H1 (cell line): Measurements from ENCODE around the gene LOXL1. TPM values are rescaled to one million over a fixed set of nuclear protein-coding genes. Genes with fewer than 3 reads are reported as not detected.

ENCODE experiments used
- CTCF ChIA-PET: fragments of 300-600 bp; sonication (Branson Sonifier 250); formaldehyde crosslinking; loops from one replicate; lab custom pipeline; 2021; ENCODE audit not compliant: partially characterized antibody; lab: Charles Lee
- POLR2A ChIA-PET: fragments of 300-600 bp; sonication (Branson Sonifier 250); formaldehyde crosslinking; loops from one replicate; lab custom pipeline; 2021; ENCODE audit warnings: inconsistent platforms; ENCODE audit not compliant: partially characterized antibody; lab: Charles Lee
- DNase-seq, 2 experiments: peaks; one replicate each; pipeline versions ENCODE4 v3.0.0 to v3.0.0-alpha.2; 2010 to 2022; ENCODE audit warnings: low spot score in 2 of 2, low read depth in 1 of 2, mixed read lengths in 1 of 2
- FAIRE-seq: peaks from 2 replicates; lab custom pipeline; 2011; peaks lifted over from hg19 to GRCh38; lab: Jason Lieb, UNC
- H2AFZ ChIP-seq: 2 replicates; pipeline ENCODE4 v1.8.1; 2012; ENCODE audit warnings: low read length, inconsistent platforms
- H2AK5ac ChIP-seq: 2 replicates; pipeline ENCODE4 v1.6.1; 2013; ENCODE audit warnings: low read depth, low read length
- H2BK120ac ChIP-seq: replicated peaks from 2 replicates; pipeline ENCODE3; 2013; ENCODE audit warnings: low read depth, low read length, inconsistent platforms
- H2BK12ac ChIP-seq: 2 replicates; pipeline ENCODE4 v1.6.1; 2013; ENCODE audit warnings: low read depth, low read length
- H2BK15ac ChIP-seq: 2 replicates; pipeline ENCODE4 v1.6.1; 2013; ENCODE audit warnings: low read length
- H2BK20ac ChIP-seq: 2 replicates; pipeline ENCODE4 v1.6.1; 2013; ENCODE audit warnings: low read length
- H2BK5ac ChIP-seq: 2 replicates; pipeline ENCODE4 v1.6.1; 2013; ENCODE audit warnings: low read depth, low read length
- H3K14ac ChIP-seq: 2 replicates; pipeline ENCODE4 v1.6.1; 2013; ENCODE audit warnings: inconsistent platforms; ENCODE audit not compliant: insufficient read length
- H3K18ac ChIP-seq: 2 replicates; pipeline ENCODE4 v1.6.1; 2013; ENCODE audit warnings: low read length; ENCODE audit errors: extremely low read depth
- H3K23ac ChIP-seq: 2 replicates; pipeline ENCODE4 v1.6.1; 2013; ENCODE audit warnings: inconsistent platforms; ENCODE audit not compliant: insufficient read length
- H3K23me2 ChIP-seq: 2 replicates; pipeline ENCODE4 v1.6.1; 2013; ENCODE audit warnings: low read depth, low read length
- H3K27ac ChIP-seq: 2 replicates; pipeline ENCODE4 v1.6.1; 2011; ENCODE audit warnings: low read depth, low read length, inconsistent platforms
- H3K27me3 ChIP-seq, 4 experiments: replicated peaks in 1 of 4; 1 replicate in 1 of 4; 2 replicates in 3 of 4; pipeline versions ENCODE4 v1.6.1 to v1.8.1; 2011 to 2013; ENCODE audit warnings: low read length in 3 of 4, mild to moderate bottlenecking in 3 of 4, inconsistent platforms in 2 of 4, mixed read lengths in 2 of 4, moderate library complexity in 1 of 4; ENCODE audit not compliant: control insufficient read depth in 3 of 4, insufficient read depth in 3 of 4; ENCODE audit errors: extremely low read depth in 1 of 4
- H3K36me3 ChIP-seq, 4 experiments: 2 replicates each; pipeline versions ENCODE4 v1.6.1 to v1.8.1; 2011 to 2013; ENCODE audit warnings: mild to moderate bottlenecking in 4 of 4, low read length in 3 of 4, moderate library complexity in 2 of 4, control low read depth in 1 of 4, inconsistent platforms in 1 of 4; ENCODE audit not compliant: insufficient read depth in 4 of 4, control insufficient read depth in 2 of 4
- H3K4ac ChIP-seq: replicated peaks from 2 replicates; pipeline ENCODE3; 2013; ENCODE audit warnings: low read length, low read depth, mixed read lengths, inconsistent platforms; ENCODE audit not compliant: insufficient read length
- H3K4me1 ChIP-seq, 4 experiments: replicated peaks in 1 of 4; 1 replicate in 1 of 4; 2 replicates in 3 of 4; pipeline versions ENCODE4 v1.6.1 to v1.8.1; 2011 to 2013; ENCODE audit warnings: low read length in 3 of 4, inconsistent platforms in 2 of 4, mixed read lengths in 1 of 4; ENCODE audit not compliant: insufficient read depth in 4 of 4, control insufficient read depth in 3 of 4
- H3K4me2 ChIP-seq, 2 experiments: 2 replicates each; pipeline versions ENCODE4 v1.6.1 to v1.8.1; 2011 to 2013; ENCODE audit warnings: low read depth in 2 of 2, low read length in 2 of 2, control low read depth in 1 of 2, inconsistent platforms in 1 of 2, mild to moderate bottlenecking in 1 of 2; ENCODE audit not compliant: insufficient read depth in 1 of 2
- H3K4me3 ChIP-seq, 4 experiments: fragments of 200-600, 300-600 bp in 1 of 4; sonication (generic), shearing (Covaris generic), sonication (Bioruptor Twin) in 1 of 4; 2 replicates each; pipeline versions ENCODE4 v1.5.1 to v1.8.1; 2011 to 2016; ENCODE audit warnings: low read length in 4 of 4, low read depth in 3 of 4, control low read depth in 2 of 4, inconsistent platforms in 2 of 4, mild to moderate bottlenecking in 2 of 4, mixed read lengths in 1 of 4, moderate library complexity in 1 of 4; ENCODE audit not compliant: insufficient read depth in 2 of 4; ENCODE audit errors: extremely low read depth in 1 of 4
- H3K56ac ChIP-seq: replicated peaks from 2 replicates; pipeline ENCODE3; 2013; ENCODE audit warnings: low read depth, mild to moderate bottlenecking, mixed read lengths, low read length, inconsistent platforms; ENCODE audit not compliant: insufficient read length
- H3K79me1 ChIP-seq: 2 replicates; pipeline ENCODE4 v1.6.1; 2013; ENCODE audit warnings: low read depth, low read length, control low read depth
- H3K79me2 ChIP-seq, 2 experiments: 2 replicates each; pipeline versions ENCODE4 v1.6.1 to v1.8.1; 2012 to 2013; ENCODE audit warnings: low read length in 2 of 2, mild to moderate bottlenecking in 2 of 2, inconsistent platforms in 1 of 2; ENCODE audit not compliant: insufficient read depth in 2 of 2, control insufficient read depth in 1 of 2
- H3K9ac ChIP-seq, 4 experiments: replicated peaks in 1 of 4; 1 replicate in 1 of 4; 2 replicates in 3 of 4; pipeline versions ENCODE4 v1.6.1 to v1.8.1; 2011 to 2013; ENCODE audit warnings: low read depth in 3 of 4, low read length in 3 of 4, control low read depth in 2 of 4, mild to moderate bottlenecking in 2 of 4, moderate library complexity in 2 of 4, inconsistent platforms in 1 of 4; ENCODE audit errors: extremely low read depth in 1 of 4
- H3K9me3 ChIP-seq, 2 experiments: 2 replicates each; pipeline versions ENCODE4 v1.6.1 to v1.8.1; 2012 to 2013; ENCODE audit warnings: mild to moderate bottlenecking in 2 of 2, moderate library complexity in 2 of 2, control low read depth in 1 of 2, inconsistent platforms in 1 of 2, low read depth in 1 of 2, low read length in 1 of 2, mixed read lengths in 1 of 2; ENCODE audit not compliant: insufficient read depth in 2 of 2
- H4K20me1 ChIP-seq, 2 experiments: replicated peaks in 1 of 2; 2 replicates each; pipeline versions ENCODE3 to v1.8.1; 2011 to 2013; ENCODE audit warnings: inconsistent platforms in 2 of 2, low read length in 2 of 2, mild to moderate bottlenecking in 1 of 2; ENCODE audit not compliant: insufficient read depth in 2 of 2, control insufficient read depth in 1 of 2
- H4K5ac ChIP-seq: 2 replicates; pipeline ENCODE4 v1.6.1; 2013; ENCODE audit warnings: low read length, low read depth, mixed read lengths, inconsistent platforms; ENCODE audit not compliant: insufficient read length
- H4K8ac ChIP-seq: 2 replicates; pipeline ENCODE4 v1.8.0; 2013; ENCODE audit warnings: mild to moderate bottlenecking, moderate library complexity, low read length, inconsistent platforms; ENCODE audit not compliant: insufficient read depth; ENCODE audit errors: extremely low read depth
- H4K91ac ChIP-seq: replicated peaks from 2 replicates; pipeline ENCODE3; 2013; ENCODE audit warnings: low read length, mixed read lengths, inconsistent platforms; ENCODE audit not compliant: insufficient read length
- ASH2L ChIP-seq: fragments of 200-600, 300-600 bp; sonication (generic); IDR thresholded peaks from one replicate; pipeline ENCODE4 v1.7.1; 2017; ENCODE audit warnings: low read length
- CBX8 ChIP-seq: fragments of 300-800, 300-1000 bp; sonication (generic); IDR thresholded peaks from 2 replicates; pipeline ENCODE4 v1.7.1; 2016; ENCODE audit warnings: low read depth, low read length, borderline replicate concordance
- CREB1 ChIP-seq: IDR thresholded peaks from 2 replicates; pipeline ENCODE4 v1.6.1; 2012; ENCODE audit warnings: inconsistent platforms
- CTCF ChIP-seq, 3 experiments: IDR thresholded peaks; 1 replicate in 2 of 3; 2 replicates in 1 of 3; pipeline versions ENCODE4 v1.5.1 to v1.6.1; 2011; ENCODE audit warnings: low read length in 3 of 3, mild to moderate bottlenecking in 3 of 3, inconsistent platforms in 2 of 3, low read depth in 1 of 3, moderate library complexity in 1 of 3; ENCODE audit not compliant: insufficient read depth in 1 of 3; ENCODE audit errors: control extremely low read depth in 1 of 3
- HDAC2 ChIP-seq, 2 experiments: fragments of 300-600 bp in 1 of 2; sonication (generic) in 1 of 2; IDR thresholded peaks; 2 replicates each; pipeline ENCODE4 v1.6.1; 2011 to 2012; ENCODE audit warnings: low read depth in 2 of 2, low read length in 2 of 2, mild to moderate bottlenecking in 2 of 2, moderate library complexity in 2 of 2, borderline replicate concordance in 1 of 2, inconsistent platforms in 1 of 2
- PHF8 ChIP-seq: fragments of 200-600 bp; sonication (generic); conservative IDR thresholded peaks from 2 replicates; pipeline ENCODE4 v1.7.1; 2012; ENCODE audit warnings: low read depth, mild to moderate bottlenecking, inconsistent platforms, low read length, moderate library complexity
- SRF ChIP-seq: IDR thresholded peaks from 2 replicates; pipeline ENCODE4 v1.6.1; 2011; ENCODE audit warnings: mild to moderate bottlenecking, low read depth, low read length, moderate library complexity
- WGBS, 2 experiments: shearing (Covaris generic) in 1 of 2; methylation state at CpG; one replicate each; pipeline versions ENCODE4 v1.1.6 to v1.1.7; 2013 to 2015; ENCODE audit warnings: low lambda C conversion rate in 2 of 2, mixed read lengths in 2 of 2, inconsistent platforms in 1 of 2, low coverage in 1 of 2, missing lambda C conversion rate in 1 of 2; ENCODE audit not compliant: insufficient replicate concordance in 2 of 2, insufficient coverage in 1 of 2, insufficient read length in 1 of 2; ENCODE audit errors: extremely low coverage in 1 of 2, missing lambda C conversion rate in 1 of 2; 5-methylcytosine and 5-hydroxymethylcytosine counted together
- polyA plus RNA-seq, 7 experiments: library from polyadenylated mRNA; depleted of rRNA in 3 of 7; stranded (reverse) in 5 of 7; unstranded in 2 of 7; fragments of >200 nt in 5 of 7; fragments of 200-250 nt in 2 of 7; gene quantifications; 1 replicate in 5 of 7; 2 replicates in 1 of 7; 4 replicates in 1 of 7; pipeline versions ENCODE4 v1.2.1 to v1.2.3, GENCODE V29; 2011 to 2013; ENCODE audit warnings: missing spikeins in 2 of 7, mixed read lengths in 2 of 7
- total RNA-seq: library from RNA; stranded (reverse); fragmentation: NEBNext Ultra II Directional; extraction: Animal tissue kit (Norgen Biotek cat#: 25700); gene quantifications from 2 replicates; pipeline ENCODE4 v1.2.1, GENCODE V29; 2021

Gene LOXL1
- total and polyA plus RNA-seq, 2 of the 8 experiments (the other 6 are each of a cell fraction or from before 2014, with no cell fraction given) = 8.1 to 14.4 TPM

- no peak overlapping the region for H3K4ac ChIP-seq
- no peaks in the 10 kb centered on the region for H3K9me3 ChIP-seq
- H2AFZ ChIP-seq = no peak overlapping the region
- no peak overlapping the region for H3K14ac ChIP-seq
- no peaks in the 10 kb centered on the region for H3K79me2 ChIP-seq
- no peaks in the 10 kb centered on the region for H3K23me2 ChIP-seq
- no peak overlapping the region for H3K56ac ChIP-seq
- H3K9ac ChIP-seq = peak overlapping the region in 1 of 4 experiments; percentile 18; a peak in 1 of 7 replicates
- H3K27ac ChIP-seq = no peak overlapping the region
- TF ChIP-seq CBX8 = no peak
- no peak for TF ChIP-seq PHF8
- TF ChIP-seq CREB1 = no peak
- no peak for TF ChIP-seq ASH2L
- no peak for TF ChIP-seq CTCF (IDR thresholded peaks at IDR 0.05; ENCODE audit: control extremely low read depth in 1 of 3, insufficient read depth in 1 of 3, low read depth in 1 of 3, low read length in 3 of 3)
- TF ChIP-seq HDAC2 (IDR thresholded peaks at IDR 0.05; ENCODE audit: borderline replicate concordance in 1 of 2, low read depth in 2 of 2, low read length in 2 of 2) = no peak
- no peak for TF ChIP-seq SRF
- no peak overlapping the region for H4K8ac ChIP-seq
- H3K4me1 ChIP-seq = no peaks in the 10 kb centered on the region; a peak in 1 of 7 replicates
- H2BK120ac ChIP-seq = no peak overlapping the region
- 67% methylated on average over 6 of the region's 7 CpGs; no CpG with 5 or more reads in 1 of the 2 experiments for WGBS, 2 experiments
- DNase-seq = no peak
- H2AK5ac ChIP-seq = no peak overlapping the region
- ChIA-PET CTCF (interaction anchor here (0.8 to 11.4 kb wide), 7 partner anchors 8 to 325 kb away, joined by 3 to 167 read pairs (median 4); partner anchors contain the start of gene PML), POLR2A (interaction anchor here (1.0 kb wide), 1 partner anchor 10 kb away, joined by 3 read pairs; no protein-coding TSS in a partner anchor)
- H3K18ac ChIP-seq = no peak overlapping the region
- no peak overlapping the region for H2BK20ac ChIP-seq
- H2BK5ac ChIP-seq = peak overlapping the region; percentile 75; the same call in 1 of the 2 replicates
- H2BK12ac ChIP-seq = no peak overlapping the region
- no peak overlapping the region for H3K23ac ChIP-seq
- H3K27me3 ChIP-seq = peaks cover 0 to 4% (median 0%) of the 10 kb centered on the region in 4 experiments; a peak in 1 of 7 replicates
- H3K79me1 ChIP-seq = no peaks in the 10 kb centered on the region
- no peak overlapping the region for H4K5ac ChIP-seq
- no peak overlapping the region for H4K91ac ChIP-seq
- no peak overlapping the region for H3K4me2 ChIP-seq
- no peak for FAIRE-seq
- H3K4me3 ChIP-seq = no peak overlapping the region
- H3K36me3 ChIP-seq = no peaks in the 10 kb centered on the region
- no peak overlapping the region for H2BK15ac ChIP-seq
- peaks cover 0 to 3% of the 10 kb centered on the region in 2 experiments for H4K20me1 ChIP-seq
Measured at GRCh38 chr15:73986055-73986775, 60.0 kb downstream of the LOXL1 start.
